Panc1 (cell line): ENCODE results near the gene GLIPR1.

Source experiments
- POLR2AphosphoS5 ChIP-seq: IDR thresholded peaks from 2 replicates; pipeline ENCODE4 v1.6.1; 2012; ENCODE audit warnings: mild to moderate bottlenecking, low read depth, low read length, moderate library complexity
- SIN3A ChIP-seq: IDR thresholded peaks from 2 replicates; pipeline ENCODE4 v1.6.1; 2012; ENCODE audit warnings: low read depth, mild to moderate bottlenecking, low read length, moderate library complexity, borderline replicate concordance; ENCODE audit not compliant: insufficient read depth
- TCF7L2 ChIP-seq: IDR thresholded peaks from 2 replicates; pipeline ENCODE4 v1.6.1; 2011; ENCODE audit warnings: mild to moderate bottlenecking, low read depth, low read length, inconsistent platforms
- TF ChIP-seq, protein P1 (sequence below): fragments of 450-650 bp; IDR thresholded peaks from 2 replicates; pipeline ENCODE4 v1.5.1; 2017; ENCODE audit warnings: mild to moderate bottlenecking
- TF ChIP-seq, protein P2 (sequence below), 2 experiments: IDR thresholded peaks; 2 replicates each; pipeline ENCODE4 v1.6.1; 2011 to 2012; ENCODE audit warnings: low read depth in 2 of 2, control low read depth in 1 of 2, low read length in 1 of 2, mild to moderate bottlenecking in 1 of 2, moderate library complexity in 1 of 2; ENCODE audit not compliant: insufficient read depth in 1 of 2

DNA sequence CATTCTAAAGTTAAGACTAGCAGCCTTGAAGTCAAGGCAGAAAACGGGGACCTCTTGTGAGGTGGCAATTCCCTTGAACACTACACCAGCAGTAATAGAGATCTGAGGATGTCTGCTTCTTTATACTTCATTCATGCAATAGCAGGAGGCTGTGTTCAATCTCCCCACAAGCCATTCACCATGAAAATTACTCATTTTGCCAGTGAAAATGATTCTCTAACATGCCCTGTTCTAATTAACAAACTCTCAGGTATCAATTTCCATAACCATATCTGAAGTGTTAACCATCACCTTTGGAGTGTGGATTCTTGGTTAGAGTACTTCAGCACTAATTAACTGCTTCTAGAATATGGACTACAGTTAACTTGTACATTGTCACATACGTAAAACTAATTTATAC lies 3.4 kb upstream of the GLIPR1 start:
- TF ChIP-seq, protein P1, sequence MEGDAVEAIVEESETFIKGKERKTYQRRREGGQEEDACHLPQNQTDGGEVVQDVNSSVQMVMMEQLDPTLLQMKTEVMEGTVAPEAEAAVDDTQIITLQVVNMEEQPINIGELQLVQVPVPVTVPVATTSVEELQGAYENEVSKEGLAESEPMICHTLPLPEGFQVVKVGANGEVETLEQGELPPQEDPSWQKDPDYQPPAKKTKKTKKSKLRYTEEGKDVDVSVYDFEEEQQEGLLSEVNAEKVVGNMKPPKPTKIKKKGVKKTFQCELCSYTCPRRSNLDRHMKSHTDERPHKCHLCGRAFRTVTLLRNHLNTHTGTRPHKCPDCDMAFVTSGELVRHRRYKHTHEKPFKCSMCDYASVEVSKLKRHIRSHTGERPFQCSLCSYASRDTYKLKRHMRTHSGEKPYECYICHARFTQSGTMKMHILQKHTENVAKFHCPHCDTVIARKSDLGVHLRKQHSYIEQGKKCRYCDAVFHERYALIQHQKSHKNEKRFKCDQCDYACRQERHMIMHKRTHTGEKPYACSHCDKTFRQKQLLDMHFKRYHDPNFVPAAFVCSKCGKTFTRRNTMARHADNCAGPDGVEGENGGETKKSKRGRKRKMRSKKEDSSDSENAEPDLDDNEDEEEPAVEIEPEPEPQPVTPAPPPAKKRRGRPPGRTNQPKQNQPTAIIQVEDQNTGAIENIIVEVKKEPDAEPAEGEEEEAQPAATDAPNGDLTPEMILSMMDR, result no peak
- TF ChIP-seq, protein P2, sequence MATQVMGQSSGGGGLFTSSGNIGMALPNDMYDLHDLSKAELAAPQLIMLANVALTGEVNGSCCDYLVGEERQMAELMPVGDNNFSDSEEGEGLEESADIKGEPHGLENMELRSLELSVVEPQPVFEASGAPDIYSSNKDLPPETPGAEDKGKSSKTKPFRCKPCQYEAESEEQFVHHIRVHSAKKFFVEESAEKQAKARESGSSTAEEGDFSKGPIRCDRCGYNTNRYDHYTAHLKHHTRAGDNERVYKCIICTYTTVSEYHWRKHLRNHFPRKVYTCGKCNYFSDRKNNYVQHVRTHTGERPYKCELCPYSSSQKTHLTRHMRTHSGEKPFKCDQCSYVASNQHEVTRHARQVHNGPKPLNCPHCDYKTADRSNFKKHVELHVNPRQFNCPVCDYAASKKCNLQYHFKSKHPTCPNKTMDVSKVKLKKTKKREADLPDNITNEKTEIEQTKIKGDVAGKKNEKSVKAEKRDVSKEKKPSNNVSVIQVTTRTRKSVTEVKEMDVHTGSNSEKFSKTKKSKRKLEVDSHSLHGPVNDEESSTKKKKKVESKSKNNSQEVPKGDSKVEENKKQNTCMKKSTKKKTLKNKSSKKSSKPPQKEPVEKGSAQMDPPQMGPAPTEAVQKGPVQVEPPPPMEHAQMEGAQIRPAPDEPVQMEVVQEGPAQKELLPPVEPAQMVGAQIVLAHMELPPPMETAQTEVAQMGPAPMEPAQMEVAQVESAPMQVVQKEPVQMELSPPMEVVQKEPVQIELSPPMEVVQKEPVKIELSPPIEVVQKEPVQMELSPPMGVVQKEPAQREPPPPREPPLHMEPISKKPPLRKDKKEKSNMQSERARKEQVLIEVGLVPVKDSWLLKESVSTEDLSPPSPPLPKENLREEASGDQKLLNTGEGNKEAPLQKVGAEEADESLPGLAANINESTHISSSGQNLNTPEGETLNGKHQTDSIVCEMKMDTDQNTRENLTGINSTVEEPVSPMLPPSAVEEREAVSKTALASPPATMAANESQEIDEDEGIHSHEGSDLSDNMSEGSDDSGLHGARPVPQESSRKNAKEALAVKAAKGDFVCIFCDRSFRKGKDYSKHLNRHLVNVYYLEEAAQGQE (IDR thresholded peaks at IDR 0.05; ENCODE audit: insufficient read depth in 1 of 2, low read depth in 2 of 2, low read length in 1 of 2), result no peak
- no peak for TF ChIP-seq POLR2AphosphoS5
- no peak for TF ChIP-seq SIN3A
- no peak for TF ChIP-seq TCF7L2
